Breast epithelium (tissue), 4 donors: ENCODE results near the gene OR1A2. TPM values are rescaled to one million over a fixed set of nuclear protein-coding genes. Genes with fewer than 3 reads are reported as not detected.
"Not testable (repeated sequence)": the region's sequence is repeated elsewhere in the genome, so short reads cannot be mapped to it uniquely, and the experiment has no call there.

Experiments used
- DNase-seq, 2 donors: peaks; one replicate each; pipeline ENCODE4 v3.0.0-alpha.2; 2019; ENCODE audit warnings: low spot score in 2 of 2
- H3K27ac ChIP-seq, 2 donors: fragments of 200-600 bp; sonication (generic) in 1 of 2; one replicate each; pipeline ENCODE4 v1.5.1; 2016 to 2019; ENCODE audit warnings: mild to moderate bottlenecking in 1 of 2
- H3K27me3 ChIP-seq, 2 donors: fragments of 200-600 bp; sonication (generic) in 1 of 2; one replicate each; pipeline versions ENCODE4 v1.5.1 to v1.6.0; 2017 to 2019; ENCODE audit warnings: control low read depth in 1 of 2, mild to moderate bottlenecking in 1 of 2
- H3K36me3 ChIP-seq: fragments of 200-600 bp; one replicate; pipeline ENCODE4 v1.5.1; 2019
- H3K4me1 ChIP-seq, 2 donors: fragments of 200-600 bp; sonication (generic); one replicate each; pipeline ENCODE4 v1.5.1; 2016 to 2019; ENCODE audit warnings: control low read depth in 1 of 2
- H3K4me3 ChIP-seq, 3 donors: fragments of 200-600 bp; sonication (generic); 1 replicate in 2 of 3; 2 replicates in 1 of 3; pipeline ENCODE4 v1.5.1; 2016 to 2019; ENCODE audit warnings: mild to moderate bottlenecking in 3 of 3, moderate library complexity in 2 of 3
- H3K9me3 ChIP-seq, 2 donors: fragments of 200-600 bp; sonication (generic) in 1 of 2; one replicate each; pipeline ENCODE4 v1.5.1; 2016 to 2019; ENCODE audit warnings: control low read depth in 1 of 2
- POLR2A ChIP-seq: fragments of 450-650 bp; IDR thresholded peaks from one replicate; pipeline ENCODE4 v1.6.1; 2016; ENCODE audit warnings: antibody characterized with exemption, mild to moderate bottlenecking, moderate library complexity
- POLR2AphosphoS5 ChIP-seq, 3 donors: sonication (generic); formaldehyde crosslinking; IDR thresholded peaks; one replicate each; pipeline ENCODE4 v1.6.1; 2017; ENCODE audit warnings: antibody characterized with exemption in 3 of 3
- intact Hi-C: fragments of 100-400 bp; cut with DNase I; formaldehyde crosslinking; loops from one replicate; pipeline ENCODE4 v1.15.1; 2023; ENCODE audit warnings: low total_unique reads
- total RNA-seq, 3 donors: library from RNA; depleted of rRNA; stranded (reverse); fragments of >200 nt; gene quantifications; one replicate each; pipeline ENCODE4 v1.1.0, GENCODE V29; 2016
- TF ChIP-seq, protein P1 (sequence below), 3 donors: fragments of 450-650 bp; IDR thresholded peaks; one replicate each; pipeline ENCODE4 v1.5.1; 2016 to 2017; ENCODE audit warnings: antibody characterized with exemption in 3 of 3, mild to moderate bottlenecking in 3 of 3, moderate library complexity in 3 of 3

OR1A2 gene
- total RNA-seq, 3 donors from 2014 or later = not detected

DNA sequence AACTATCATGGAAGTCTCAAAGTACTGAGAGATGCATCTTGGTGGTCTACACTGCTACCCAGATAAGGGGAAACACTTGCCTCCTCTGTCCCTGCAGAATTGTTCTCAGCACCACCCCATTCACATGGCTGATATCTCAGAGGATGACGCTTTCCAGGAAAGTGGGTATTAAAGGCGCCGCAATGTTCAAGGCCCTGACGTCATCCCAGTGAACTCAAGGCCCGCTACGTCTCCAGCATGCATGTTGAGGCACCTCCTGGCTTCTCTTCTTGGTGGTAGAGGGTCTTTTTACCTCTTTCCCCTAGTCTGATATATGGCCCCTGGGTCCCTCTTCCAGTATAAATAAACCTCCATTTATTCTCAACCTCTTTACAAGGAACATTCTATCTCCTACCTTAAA, 11.2 kb downstream of the OR1A2 start:
- H3K27me3 ChIP-seq = peaks cover 0 to 3% of the 10 kb centered on the region in 2 donors
- H3K4me1 ChIP-seq = no peaks in the 10 kb centered on the region
- H3K27ac ChIP-seq = no peak overlapping the region
- no peak overlapping the region for H3K4me3 ChIP-seq
- TF ChIP-seq POLR2A (no peak), POLR2AphosphoS5 (IDR thresholded peaks at IDR 0.05) (no peak)
- TF ChIP-seq, protein P1, sequence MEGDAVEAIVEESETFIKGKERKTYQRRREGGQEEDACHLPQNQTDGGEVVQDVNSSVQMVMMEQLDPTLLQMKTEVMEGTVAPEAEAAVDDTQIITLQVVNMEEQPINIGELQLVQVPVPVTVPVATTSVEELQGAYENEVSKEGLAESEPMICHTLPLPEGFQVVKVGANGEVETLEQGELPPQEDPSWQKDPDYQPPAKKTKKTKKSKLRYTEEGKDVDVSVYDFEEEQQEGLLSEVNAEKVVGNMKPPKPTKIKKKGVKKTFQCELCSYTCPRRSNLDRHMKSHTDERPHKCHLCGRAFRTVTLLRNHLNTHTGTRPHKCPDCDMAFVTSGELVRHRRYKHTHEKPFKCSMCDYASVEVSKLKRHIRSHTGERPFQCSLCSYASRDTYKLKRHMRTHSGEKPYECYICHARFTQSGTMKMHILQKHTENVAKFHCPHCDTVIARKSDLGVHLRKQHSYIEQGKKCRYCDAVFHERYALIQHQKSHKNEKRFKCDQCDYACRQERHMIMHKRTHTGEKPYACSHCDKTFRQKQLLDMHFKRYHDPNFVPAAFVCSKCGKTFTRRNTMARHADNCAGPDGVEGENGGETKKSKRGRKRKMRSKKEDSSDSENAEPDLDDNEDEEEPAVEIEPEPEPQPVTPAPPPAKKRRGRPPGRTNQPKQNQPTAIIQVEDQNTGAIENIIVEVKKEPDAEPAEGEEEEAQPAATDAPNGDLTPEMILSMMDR (IDR thresholded peaks at IDR 0.05) = no peak
- intact Hi-C loops = no loop called here
- no peaks in the 10 kb centered on the region for H3K36me3 ChIP-seq
- no peak for DNase-seq
- no peaks in the 10 kb centered on the region for H3K9me3 ChIP-seq

DNA sequence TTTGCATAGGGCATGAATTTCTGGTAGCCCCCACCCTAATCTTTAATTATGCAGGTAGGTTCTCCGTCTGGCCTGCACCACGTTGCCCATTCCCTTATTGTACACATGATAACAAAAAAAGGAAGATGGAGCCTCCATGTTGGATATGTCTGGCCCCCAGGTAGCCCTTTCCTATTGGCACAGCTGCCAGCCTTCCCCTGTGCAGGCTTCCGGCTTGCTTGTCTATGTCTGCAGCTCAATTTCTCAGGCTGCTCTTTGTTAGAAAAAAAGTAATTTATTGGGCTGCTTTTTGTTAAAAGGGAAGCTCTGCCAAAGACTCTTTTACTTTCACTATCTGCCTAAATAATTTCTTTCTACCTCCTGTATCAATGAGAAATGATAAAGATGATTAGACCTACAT, 15.7 kb downstream of the OR1A2 start:
- no peaks in the 10 kb centered on the region for H3K36me3 ChIP-seq
- intact Hi-C loops = no loop called here
- DNase-seq = no peak
- peaks cover 0 to 6% of the 10 kb centered on the region in 2 donors for H3K9me3 ChIP-seq
- H3K27me3 ChIP-seq = peaks cover 0 to 8% of the 10 kb centered on the region in 2 donors
- TF ChIP-seq POLR2AphosphoS5 (IDR thresholded peaks at IDR 0.05) (no peak), POLR2A (no peak)
- TF ChIP-seq, protein P1 (IDR thresholded peaks at IDR 0.05) = no peak
- H3K27ac ChIP-seq = no peak overlapping the region
- no peaks in the 10 kb centered on the region for H3K4me1 ChIP-seq
- no peak overlapping the region for H3K4me3 ChIP-seq

DNA sequence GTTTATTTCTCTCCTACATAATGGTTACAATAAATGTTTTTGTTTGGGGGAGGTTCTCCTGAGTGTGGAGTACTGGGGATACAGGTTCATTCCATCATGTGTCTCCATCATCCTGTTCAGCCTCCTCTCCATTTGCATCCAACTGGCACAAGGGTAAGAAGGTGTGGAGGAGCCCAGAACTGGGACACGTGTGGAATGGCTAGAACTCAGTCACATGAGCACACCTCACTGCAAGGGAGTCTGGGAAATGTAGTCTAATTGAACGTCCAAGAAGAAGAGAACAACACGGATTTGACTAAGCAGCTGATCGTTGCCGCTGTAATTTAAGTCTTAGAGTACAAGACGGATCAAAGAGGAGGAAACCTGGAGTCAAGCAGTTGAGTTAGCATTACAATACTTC, 16.3 kb downstream of the OR1A2 start:
- Histone ChIP-seq H3K4me1 (no peaks in the 10 kb centered on the region), H3K4me3 (no peak overlapping the region), H3K27me3 (peaks cover 0 to 8% of the 10 kb centered on the region in 2 donors), H3K27ac (no peak overlapping the region), H3K36me3 (no peaks in the 10 kb centered on the region), H3K9me3 (peaks cover 0 to 11% of the 10 kb centered on the region in 2 donors)
- intact Hi-C loops = no loop called here
- no peak for DNase-seq
- TF ChIP-seq, protein P1 (IDR thresholded peaks at IDR 0.05) = no peak
- TF ChIP-seq POLR2AphosphoS5 (IDR thresholded peaks at IDR 0.05) (no peak), POLR2A (no peak)

DNA sequence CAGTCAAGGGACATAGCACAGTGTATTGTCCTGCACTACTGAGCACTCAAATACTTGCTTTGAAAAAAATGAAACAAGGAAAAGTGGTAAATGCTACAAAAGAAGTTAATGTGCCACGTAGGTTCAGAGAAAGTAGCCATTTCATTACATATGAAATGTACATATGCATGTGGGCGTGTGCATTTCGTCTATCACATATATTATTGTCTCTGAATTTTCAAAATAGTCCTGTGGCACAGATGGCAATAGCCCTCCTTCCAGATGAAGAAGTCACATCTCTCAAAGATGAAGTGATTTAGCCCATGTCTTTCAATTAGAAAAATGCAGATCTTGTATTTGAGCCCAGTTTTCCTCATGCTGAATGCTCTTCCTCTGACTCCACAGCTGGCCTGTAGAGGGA, 22.7 kb downstream of the OR1A2 start:
- H3K4me3 ChIP-seq, H3K4me1 ChIP-seq, H3K27me3 ChIP-seq, intact Hi-C loops, H3K36me3 ChIP-seq, H3K27ac ChIP-seq, DNase-seq: not testable (repeated sequence)
- H3K9me3 ChIP-seq = peaks cover 0 to 11% of the 10 kb centered on the region in 2 donors

DNA sequence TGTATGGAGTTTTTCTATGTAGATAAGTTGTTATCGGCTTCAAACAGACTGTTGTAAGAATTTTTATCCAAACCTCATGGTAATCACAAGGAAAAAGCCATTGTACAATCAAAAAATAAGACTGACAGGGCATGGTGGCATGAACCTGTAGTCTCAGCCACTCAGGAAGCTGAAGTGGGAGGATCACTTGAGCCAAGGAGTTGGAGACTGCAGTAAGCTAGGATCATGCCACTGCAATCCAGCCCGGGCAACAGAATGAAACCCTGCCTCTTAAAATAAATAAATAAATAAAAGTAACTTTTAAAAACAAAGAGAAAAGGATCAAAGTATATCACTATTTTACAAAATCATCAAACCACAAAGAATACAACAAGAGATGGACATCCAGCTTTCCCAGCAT, 24.5 kb downstream of the OR1A2 start:
- Histone ChIP-seq H3K4me3 (no peak overlapping the region), H3K4me1 (no peaks in the 10 kb centered on the region), H3K36me3 (no peaks in the 10 kb centered on the region), H3K9me3 (peaks cover 0 to 11% of the 10 kb centered on the region in 2 donors), H3K27ac (no peak overlapping the region), H3K27me3 (no peaks in the 10 kb centered on the region)
- DNase-seq = no peak
- intact Hi-C loops = no loop called here
- TF ChIP-seq, protein P1 (IDR thresholded peaks at IDR 0.05) = no peak
- TF ChIP-seq POLR2A (no peak), POLR2AphosphoS5 (IDR thresholded peaks at IDR 0.05) (no peak)

DNA sequence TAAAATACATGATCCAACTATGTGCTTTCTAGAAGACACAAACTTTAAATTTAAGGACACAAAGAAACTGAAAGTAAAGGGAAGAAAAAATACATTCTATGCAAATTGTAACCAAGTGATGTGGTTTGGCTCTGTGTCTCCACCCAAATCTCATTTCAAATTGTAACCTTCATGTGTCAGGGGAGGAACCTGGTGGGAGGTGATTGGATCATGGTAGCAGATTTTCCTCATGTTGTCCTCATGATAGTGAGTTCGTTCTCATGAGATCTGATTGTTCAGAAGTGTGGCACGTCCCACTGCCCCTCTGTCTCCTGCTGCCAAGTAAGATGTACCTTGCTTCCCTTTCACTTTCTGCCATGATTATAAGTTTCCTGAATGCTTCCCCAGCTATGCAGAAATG, 25.2 kb downstream of the OR1A2 start:
- H3K27ac ChIP-seq = no peak overlapping the region
- TF ChIP-seq, protein P1 (IDR thresholded peaks at IDR 0.05) = no peak
- no peak for TF ChIP-seq POLR2AphosphoS5 (IDR thresholded peaks at IDR 0.05)
- TF ChIP-seq POLR2A = no peak
- H3K36me3 ChIP-seq = no peaks in the 10 kb centered on the region
- H3K4me1 ChIP-seq = no peaks in the 10 kb centered on the region
- intact Hi-C loops = no loop called here
- DNase-seq = no peak
- H3K27me3 ChIP-seq = no peaks in the 10 kb centered on the region
- H3K4me3 ChIP-seq = no peak overlapping the region
- peaks cover 0 to 7% of the 10 kb centered on the region in 2 donors for H3K9me3 ChIP-seq

DNA sequence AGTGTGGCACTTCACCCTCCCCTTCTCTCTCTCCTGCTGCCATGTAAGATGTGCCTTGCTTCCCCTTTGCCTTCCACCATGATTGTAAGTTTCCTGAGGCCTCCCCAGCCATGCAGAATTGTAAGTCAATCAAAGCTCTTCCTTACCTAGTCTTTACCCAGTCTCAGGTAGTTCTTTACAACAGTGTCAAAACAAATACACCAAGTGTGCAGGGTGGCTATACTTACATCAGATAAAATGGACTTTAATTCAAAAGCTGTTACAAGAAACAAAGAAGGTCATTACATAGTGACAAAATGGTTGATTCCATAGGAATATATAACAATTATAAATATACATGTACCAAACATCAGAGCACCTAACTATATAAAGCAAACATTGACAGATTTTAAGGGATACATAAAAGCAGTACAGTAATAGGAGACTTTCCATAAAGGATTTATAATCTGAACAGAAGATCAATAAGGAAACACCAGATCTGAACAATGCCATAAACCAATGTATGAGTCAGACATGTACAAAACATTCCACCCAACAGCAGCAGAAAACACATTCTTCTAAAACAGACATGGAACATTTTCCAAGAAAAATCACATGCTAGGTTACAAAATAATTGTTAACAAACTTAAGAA, 27.5 kb downstream of the OR1A2 start:
- DNase-seq, H3K36me3 ChIP-seq, intact Hi-C loops: not testable (repeated sequence)

DNA sequence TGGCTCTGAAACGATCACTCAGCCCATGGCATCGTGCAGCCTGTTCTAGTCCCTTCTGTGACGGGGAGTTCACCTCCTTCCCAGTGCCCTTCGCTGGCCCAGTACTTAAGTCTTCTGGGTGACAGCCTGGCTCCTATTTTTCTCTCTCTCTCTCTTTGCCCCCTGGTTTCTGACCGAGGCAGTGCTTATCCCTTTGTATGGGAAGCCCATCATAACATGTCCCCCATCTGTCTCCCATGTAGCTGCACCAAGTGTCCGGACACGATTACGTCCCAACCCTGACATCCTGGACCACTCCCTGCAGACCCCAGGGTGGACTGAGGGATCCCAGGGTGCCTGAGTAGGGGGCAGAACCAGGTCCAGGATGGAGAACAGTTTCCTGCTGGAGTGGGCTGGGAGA, 35.0 kb downstream of the OR1A2 start:
- H3K27ac ChIP-seq, H3K36me3 ChIP-seq, intact Hi-C loops, H3K9me3 ChIP-seq, DNase-seq, H3K4me3 ChIP-seq, H3K27me3 ChIP-seq, H3K4me1 ChIP-seq: not testable (repeated sequence)

More for the DNA sequence above, 27.5 kb downstream of the OR1A2 start:
- H3K27me3 ChIP-seq, H3K9me3 ChIP-seq, H3K4me1 ChIP-seq, H3K4me3 ChIP-seq, H3K27ac ChIP-seq: not testable (repeated sequence)
